ENCODE measurements around the gene TMEM59L.
"Not testable (repeated sequence)": the region's sequence is repeated elsewhere in the genome, so short reads cannot be mapped to it uniquely, and the experiment has no call there.

Gene TMEM59L

DNA sequence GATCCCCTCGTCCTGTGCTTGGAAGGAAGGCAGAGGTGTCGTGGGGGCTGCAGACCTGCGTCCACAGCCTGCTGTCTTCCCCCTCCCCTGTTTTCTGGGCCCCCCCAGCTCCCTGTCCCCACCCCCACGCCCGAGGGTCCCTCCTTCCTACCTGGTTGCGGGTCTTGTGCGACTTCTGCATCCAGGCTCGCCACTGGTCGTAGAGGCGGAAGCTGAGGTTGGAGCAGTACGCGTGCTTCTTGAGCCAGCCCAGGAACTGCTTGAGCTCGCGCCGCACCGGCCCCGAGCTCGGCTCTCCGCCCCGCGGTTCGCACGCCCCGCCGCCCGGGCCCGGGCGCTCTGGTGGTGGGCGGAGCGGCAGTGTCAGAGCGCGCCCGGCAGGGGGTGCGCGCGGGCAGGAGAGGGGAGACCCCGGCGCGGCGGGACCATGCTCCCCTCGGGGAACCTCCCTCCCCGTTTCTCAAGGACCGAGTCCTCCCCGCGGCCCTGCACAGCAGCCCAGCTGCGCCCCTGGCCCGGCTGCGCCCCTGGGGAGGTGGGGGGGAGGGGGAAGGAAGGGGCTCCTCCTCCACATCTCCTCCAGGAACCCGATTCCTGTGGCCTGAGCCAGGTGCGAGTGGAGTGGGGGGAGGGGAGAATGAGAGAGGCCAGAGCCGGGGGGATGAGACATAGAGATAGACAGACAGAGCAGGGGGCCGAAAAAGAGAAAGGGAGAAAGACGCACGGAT lies 18.4 kb upstream of the TMEM59L start:
- peak; percentile 63 for DNase-seq

GRCh38 chr19:18594824-18595373 lies 17.8 kb upstream of the TMEM59L start:
- no peak for DNase-seq

DNA sequence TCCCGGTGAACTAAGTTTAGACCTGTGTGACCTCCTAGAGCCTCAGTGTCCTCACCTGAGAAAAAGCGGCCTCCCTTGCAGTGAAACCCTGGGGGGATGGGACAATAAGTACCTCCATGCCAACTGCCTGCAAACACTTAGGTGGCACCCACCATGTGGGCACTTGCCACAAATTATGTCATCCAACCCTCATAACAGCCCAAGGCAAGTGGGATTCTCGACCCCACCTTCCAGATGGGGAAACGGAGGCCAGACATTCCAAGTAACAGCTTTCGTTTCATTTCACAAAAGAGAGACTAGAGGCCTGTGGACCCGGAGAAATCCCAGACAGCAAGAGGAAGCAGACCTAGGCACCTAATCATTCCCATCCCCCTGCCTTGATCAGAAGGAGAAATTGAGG lies 17.2 kb upstream of the TMEM59L start:
- DNase-seq: no peak

GRCh38 chr19:18596752-18597157 lies 15.9 kb upstream of the TMEM59L start:
- DNase-seq: no peak

DNA sequence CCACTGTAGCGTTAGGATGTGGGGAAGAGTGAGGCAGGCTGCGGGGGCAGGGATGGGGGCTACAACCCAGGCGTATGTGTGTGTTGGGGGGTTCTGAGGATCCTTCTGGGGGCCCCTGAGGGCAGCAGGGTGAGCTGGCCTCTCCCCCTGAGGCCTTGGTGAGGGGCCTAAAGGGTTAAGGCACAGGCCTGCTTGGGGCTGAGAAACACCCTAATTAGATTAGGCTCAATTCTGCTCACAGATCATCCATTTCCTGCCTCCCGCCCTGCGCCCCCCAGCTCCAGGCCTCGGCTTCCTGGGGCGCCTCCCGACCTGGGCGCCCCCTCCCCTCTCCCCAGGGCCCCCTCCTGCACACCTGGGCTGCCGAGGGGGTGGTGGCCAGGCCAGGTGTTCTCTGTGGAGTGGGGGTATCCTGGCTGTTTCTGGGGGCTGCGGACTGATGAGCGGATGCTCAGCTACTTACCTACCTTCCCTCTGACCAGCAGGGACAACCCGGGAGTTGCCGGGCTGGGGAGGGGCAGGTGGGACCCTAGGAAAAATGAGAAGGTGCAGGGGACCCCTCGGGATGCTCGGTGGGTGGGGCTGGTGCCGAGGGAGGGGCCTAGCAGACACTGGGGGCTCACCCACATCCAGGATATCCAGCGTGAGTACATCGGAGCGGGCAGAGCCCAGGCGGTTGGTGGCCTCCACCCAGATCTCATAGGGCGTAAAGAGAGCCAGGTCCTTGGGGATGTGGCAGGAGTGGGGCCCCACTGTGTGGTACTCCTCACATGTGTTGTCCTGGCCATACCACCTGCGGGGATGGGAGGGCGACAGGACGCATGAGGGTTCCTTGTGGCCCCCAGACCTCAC lies 14.6 kb upstream of the TMEM59L start:
- no peak for DNase-seq

DNA sequence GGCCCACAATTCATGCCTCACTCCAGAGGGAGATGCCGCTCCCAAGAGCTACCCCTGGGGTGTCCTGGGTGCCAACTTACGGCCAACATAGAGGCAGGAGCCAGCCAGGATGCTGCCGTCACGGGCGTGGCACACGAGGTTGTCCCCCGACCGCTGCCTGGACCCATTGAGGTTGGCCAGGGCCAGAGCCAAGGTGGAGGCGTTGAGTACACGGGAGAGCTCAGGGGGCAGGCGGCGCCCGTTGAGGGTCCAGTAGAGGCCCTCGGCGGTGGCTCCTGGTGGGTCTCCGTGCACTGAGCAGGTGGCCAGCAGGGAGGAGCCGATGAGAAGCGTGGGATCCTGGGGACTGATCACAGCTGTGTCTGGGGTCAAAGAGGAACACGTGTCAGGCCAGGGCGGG lies 13.2 kb upstream of the TMEM59L start:
- DNase-seq: no peak

DNA sequence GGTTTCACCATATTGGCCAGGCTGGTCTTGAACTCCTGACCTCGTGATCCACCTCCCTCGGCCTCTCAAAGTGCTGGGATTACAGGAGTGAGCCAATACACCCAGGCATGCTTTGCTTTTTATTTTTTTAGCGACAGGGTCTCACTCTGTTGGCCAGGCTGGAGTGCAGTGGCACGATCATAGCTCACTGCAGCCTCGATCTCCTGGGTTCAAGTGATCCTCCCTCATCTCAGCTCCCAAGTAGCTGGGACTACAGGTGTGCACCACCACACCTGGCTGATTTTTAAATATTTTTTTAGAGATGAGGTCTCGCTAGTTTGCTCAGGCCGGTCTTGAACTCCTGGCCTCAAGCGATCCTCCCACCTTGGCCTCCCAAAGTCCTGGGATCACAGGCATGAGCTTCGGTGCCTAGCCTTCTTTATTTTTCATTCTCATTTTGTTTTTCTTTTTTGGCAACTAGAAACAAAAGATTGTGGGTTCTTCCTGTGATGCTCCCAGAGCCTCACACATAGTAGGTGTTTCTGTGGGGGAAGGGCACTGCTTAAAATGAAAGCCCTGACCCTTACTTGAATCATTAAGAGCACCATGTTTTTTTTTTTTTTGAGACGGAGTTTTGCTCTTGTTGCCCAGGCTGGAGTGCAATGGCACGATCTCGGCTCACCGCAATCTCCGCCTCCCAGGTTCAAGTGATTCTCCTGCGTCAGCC lies 11.8 kb upstream of the TMEM59L start:
- DNase-seq: not testable (repeated sequence)

GRCh38 chr19:18601875-18602274 lies 10.8 kb upstream of the TMEM59L start:
- DNase-seq: no peak

- no peak for DNase-seq
Observed at GRCh38 chr19:18603255-18603957, 9.3 kb upstream of the TMEM59L start.

- DNase-seq: no peak
Observed at GRCh38 chr19:18603958-18604819, 8.5 kb upstream of the TMEM59L start.

DNA sequence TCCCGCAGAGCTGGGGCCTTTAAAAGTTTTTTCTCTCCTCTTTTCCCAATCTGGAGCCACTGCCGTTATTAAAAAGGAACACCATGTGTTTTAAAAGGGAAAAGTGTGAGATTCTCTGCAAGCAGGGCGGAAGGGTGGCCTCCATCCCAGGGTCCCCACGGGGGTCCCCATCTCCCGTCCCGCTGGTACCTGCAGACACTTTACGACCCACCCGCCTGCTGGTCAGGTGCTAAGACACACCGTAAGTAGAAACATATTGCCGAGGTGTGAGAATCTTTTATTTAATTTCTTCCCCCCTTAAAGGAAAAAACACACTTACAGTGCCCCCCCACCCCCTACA lies 7.9 kb upstream of the TMEM59L start:
- DNase-seq: no peak

GRCh38 chr19:18605196-18605545 lies 7.5 kb upstream of the TMEM59L start:
- DNase-seq: no peak

GRCh38 chr19:18605546-18606280 lies 7.0 kb upstream of the TMEM59L start:
- DNase-seq: no peak

DNA sequence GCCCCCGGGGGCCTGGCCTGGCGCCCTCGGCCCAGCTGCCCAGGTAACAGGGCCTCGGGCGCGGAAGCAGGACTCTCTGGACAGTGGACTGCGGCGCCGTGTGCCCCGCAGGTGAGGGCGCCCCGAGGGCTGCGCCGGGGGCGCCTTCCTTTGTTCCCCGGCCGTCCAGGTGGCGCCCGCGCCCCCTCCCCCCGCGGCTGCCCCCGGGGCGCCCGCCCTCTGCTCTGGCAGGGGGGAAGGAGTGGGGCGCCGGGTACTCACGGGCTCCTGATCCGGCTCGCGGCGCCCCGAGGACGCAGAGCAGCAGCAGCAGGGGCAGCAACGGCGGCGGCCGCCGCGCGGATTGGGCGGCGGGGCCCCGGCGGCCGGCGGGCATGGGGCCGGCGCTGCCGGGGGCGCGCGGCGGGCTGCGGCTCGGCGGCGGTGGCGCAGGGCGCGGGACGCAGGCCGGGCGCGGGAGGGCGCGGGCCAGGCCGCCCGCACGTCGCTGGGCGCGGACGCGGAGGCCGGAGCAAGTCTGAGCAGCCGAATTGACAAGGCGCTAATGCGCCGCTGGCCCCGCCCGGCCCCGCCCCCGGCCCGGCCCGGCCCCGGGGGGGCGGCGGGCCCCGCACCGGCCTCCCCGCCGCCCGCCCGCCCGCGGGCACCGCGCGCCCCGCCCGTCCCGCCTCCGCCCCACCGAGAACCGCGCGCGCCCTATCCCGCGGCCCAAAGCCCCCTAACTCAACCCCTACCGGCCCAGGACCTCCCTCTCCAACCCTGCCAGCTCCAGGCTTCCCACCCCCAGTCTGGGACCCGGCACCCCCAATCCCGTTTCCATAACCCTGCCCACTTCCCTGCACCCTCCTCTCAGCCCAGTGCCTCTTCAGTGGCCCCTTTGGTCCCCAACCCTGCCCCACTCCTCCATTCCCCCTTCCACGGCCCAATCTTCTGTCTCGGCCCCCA lies 6.1 kb upstream of the TMEM59L start, which contains the start of gene CRLF1:
Gene CRLF1, minus strand, starts transcription at position 519 of the 945 bp plus-strand sequence. Its CDS starts 143 bp downstream, at position 376.
- DNase-seq: no peak

- no peak for DNase-seq
Observed at GRCh38 chr19:18607226-18608101, 5.2 kb upstream of the TMEM59L start.

GRCh38 chr19:18608102-18608804 lies 4.4 kb upstream of the TMEM59L start:
- DNase-seq: no peak

DNA sequence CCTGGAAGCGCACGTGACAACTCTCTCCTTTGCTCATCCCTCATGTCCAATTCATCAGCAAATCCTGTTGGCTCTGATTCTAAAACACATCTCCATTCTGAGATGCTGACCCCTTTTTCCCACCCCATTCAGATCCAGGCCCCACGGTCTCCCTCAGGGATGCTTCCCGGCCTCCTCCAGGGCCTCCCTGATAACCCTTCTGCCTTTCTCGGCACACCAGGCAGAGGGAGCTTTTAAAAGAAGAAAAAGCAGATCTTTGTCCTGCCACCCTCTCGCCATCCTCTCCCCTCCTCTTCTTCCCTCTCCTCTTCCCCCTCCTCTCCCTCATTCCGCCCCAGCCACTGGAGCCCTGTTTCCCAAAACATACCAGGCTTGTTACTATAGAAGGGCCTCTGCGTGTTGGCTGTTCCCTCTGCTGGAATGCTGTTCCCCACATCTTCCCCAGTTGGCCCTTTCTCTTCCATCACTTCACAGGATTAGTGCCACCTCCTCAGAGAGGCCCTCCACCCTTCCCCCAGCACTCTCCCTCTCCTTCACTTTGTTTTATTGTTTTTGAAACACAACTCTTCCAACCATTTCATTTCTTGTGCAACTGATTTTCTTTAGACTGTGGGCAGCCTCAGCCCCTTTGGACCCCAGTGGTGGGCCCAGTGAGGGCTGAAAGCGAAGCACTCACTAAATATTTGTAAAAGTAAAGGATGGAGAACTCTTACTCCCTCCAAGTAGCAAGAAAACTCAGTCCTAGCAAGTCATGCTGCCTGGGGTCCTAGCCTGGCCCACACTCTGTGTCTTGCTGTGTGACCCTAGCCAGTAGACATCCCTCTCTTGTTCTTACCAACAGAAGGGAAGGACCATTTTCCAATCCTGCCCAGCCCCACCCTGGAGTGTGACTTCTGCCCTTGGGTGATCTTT lies 3.6 kb upstream of the TMEM59L start:
- no peak for DNase-seq

All from COR-L47 (cell line).